Effector memory CD8-positive, alpha-beta T cell (primary cell): ENCODE results near the gene VPS35.
A peak's percentile ranks its signal among the peaks of the same experiment; 100 is the strongest.
"Not testable (repeated sequence)": the region's sequence is repeated elsewhere in the genome, so short reads cannot be mapped to it uniquely, and the experiment has no call there.

Source experiments
- ATAC-seq: fragments of 150-1000 bp; cut with Tn5 transposase; replicated peaks from 2 replicates; pipeline ENCODE4 v1.10.0; 2021; ENCODE audit warnings: mild to moderate bottlenecking, moderate library complexity
- DNase-seq, 3 experiments: peaks; one replicate each; pipeline ENCODE4 v3.0.0; 2021
- H3K27ac Mint-ChIP-seq, 2 donors: one replicate each; pipeline ENCODE4 v1.8.0; 2022; ENCODE audit warnings: mild to moderate bottlenecking in 2 of 2, mixed read lengths in 2 of 2, moderate library complexity in 2 of 2
- H3K27me3 Mint-ChIP-seq, 2 donors: one replicate each; pipeline ENCODE4 v1.8.0; 2022; ENCODE audit warnings: mixed read lengths in 2 of 2
- H3K36me3 Mint-ChIP-seq: one replicate; pipeline ENCODE4 v1.8.0; 2022; ENCODE audit warnings: mild to moderate bottlenecking, moderate library complexity, mixed read lengths; ENCODE audit not compliant: insufficient read depth
- H3K4me1 Mint-ChIP-seq, 2 donors: one replicate each; pipeline ENCODE4 v1.8.0; 2022; ENCODE audit warnings: low read depth in 2 of 2, mixed read lengths in 2 of 2
- H3K4me3 Mint-ChIP-seq, 2 donors: one replicate each; pipeline ENCODE4 v1.8.0; 2022; ENCODE audit warnings: mild to moderate bottlenecking in 2 of 2, mixed read lengths in 2 of 2, moderate library complexity in 2 of 2
- H3K9me3 Mint-ChIP-seq, 2 donors: one replicate each; pipeline ENCODE4 v1.8.0; 2022; ENCODE audit warnings: mixed read lengths in 2 of 2

VPS35 gene

DNA sequence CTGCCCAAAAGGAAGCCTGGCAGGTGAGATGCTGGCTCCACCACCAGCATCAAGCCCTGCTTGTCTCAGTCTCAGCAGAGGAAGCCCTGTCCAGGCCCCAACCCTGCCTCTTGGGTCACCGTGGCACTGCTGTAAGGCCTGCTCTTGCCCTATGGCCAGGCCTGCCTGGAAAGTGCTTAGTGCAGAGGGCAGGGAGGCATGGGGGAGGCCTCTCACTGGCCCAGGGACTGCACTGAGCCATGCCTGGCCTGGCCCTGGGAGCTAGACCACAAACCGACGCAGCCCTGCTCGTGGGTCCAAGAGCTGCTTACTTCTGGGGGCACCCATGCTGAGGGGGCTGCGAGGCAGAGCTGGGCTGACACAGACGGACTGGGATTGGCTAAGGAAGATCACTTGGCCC is 64.1 kb downstream of the VPS35 start:
- H3K27ac Mint-ChIP-seq, H3K4me3 Mint-ChIP-seq, H3K36me3 Mint-ChIP-seq, H3K9me3 Mint-ChIP-seq, ATAC-seq, DNase-seq: not testable (repeated sequence)
- H3K27me3 Mint-ChIP-seq: peaks cover 6 to 14% of the 10 kb centered on the region in 2 donors
- H3K4me1 Mint-ChIP-seq: peaks cover 14 to 18% of the 10 kb centered on the region in 2 donors

DNA sequence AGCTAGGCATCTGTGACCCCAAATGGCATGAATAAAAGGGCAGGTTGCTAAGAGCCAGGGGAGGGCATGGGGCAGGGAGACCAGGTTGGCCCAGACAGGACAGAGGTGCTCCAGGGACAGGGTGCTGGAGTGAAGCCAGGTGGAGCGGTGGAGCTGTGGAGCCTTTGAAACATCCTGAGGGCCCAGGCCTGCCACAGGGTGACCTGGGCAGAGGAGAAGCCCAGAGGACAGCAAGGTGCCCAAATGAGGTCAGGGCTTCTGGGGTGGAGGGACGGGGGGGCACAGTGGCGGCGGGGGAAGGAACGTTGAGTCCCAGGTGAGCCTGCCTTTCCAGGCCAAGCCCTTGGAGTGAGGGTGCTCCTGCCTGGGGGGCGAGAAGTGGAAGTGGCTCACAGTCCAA is 65.3 kb downstream of the VPS35 start:
- H3K4me1 Mint-ChIP-seq: peaks cover 14 to 15% of the 10 kb centered on the region in 2 donors
- H3K4me3 Mint-ChIP-seq, ATAC-seq: not testable (repeated sequence)

DNA sequence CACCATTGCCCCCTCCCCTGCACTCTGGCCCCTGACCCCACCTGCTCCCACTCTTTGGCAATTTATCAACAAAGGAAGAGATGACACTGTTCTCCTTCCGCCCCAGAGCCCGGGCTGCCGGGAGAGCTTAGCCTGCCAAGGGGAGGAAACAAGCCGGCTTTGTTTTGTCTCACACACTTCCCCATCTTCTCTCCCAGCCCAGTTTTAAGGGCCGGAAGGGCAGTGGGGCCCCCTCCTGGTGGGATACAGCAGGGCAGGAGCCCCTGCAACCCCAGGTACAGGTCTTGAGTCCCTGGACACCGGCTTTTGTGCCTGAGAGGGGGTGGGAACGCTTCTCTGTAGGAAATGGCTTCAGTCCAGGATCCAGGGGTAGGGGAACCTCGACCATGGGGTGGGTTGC is 65.7 kb downstream of the VPS35 start:
- H3K27ac Mint-ChIP-seq, ATAC-seq: not testable (repeated sequence)

More for the DNA sequence above, 65.3 kb downstream of the VPS35 start:
- not testable (repeated sequence) for H3K9me3 Mint-ChIP-seq, DNase-seq, H3K27me3 Mint-ChIP-seq, H3K36me3 Mint-ChIP-seq, H3K27ac Mint-ChIP-seq

DNA sequence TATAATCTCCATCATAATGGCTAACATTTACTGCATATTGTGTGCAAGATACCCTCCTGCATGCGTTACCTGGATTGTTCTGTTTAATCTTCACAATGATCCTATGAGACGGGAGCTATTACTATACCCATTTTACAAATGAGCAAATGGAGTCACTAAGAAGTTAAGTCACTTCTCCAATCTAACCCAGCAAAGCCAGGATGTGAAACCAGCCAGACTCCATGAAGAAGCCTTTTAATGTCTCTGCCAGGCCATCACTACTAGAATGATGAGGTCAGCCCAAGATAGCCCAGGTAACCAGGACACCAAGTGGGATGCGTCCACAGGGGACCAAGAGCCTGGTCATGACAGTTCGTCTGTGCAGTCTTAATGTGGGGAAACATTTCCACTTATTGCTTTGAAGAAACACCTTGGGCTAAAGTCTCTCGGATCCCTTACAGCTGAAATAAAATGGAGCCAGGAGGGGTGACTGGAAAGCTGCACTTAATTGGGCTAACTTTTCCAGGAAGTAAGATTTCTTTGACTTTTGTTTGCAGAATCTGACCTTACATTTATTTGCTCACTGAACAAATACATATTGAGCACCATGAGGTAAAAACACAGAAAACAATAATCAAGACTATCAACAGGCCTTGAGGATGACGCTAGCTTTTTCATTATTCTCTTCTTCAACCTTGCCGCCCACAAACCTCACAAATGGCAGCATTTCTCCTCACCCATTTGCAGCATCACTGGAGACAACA is 66.9 kb downstream of the VPS35 start:
- H3K4me1 Mint-ChIP-seq: peaks cover 15% of the 10 kb centered on the region in 2 donors
- H3K9me3 Mint-ChIP-seq: no peaks in the 10 kb centered on the region
- H3K36me3 Mint-ChIP-seq: peaks cover 7% of the 10 kb centered on the region
- H3K4me3 Mint-ChIP-seq: peak overlapping the region; percentile 73 to 88
- H3K27ac Mint-ChIP-seq: peak overlapping the region; percentile 92
- DNase-seq: no peak
- no peaks in the 10 kb centered on the region for H3K27me3 Mint-ChIP-seq
- no peak for ATAC-seq

More for the DNA sequence above, 65.7 kb downstream of the VPS35 start:
- H3K4me3 Mint-ChIP-seq, H3K27me3 Mint-ChIP-seq, DNase-seq, H3K36me3 Mint-ChIP-seq, H3K9me3 Mint-ChIP-seq: not testable (repeated sequence)
- peaks cover 15% of the 10 kb centered on the region in 2 donors for H3K4me1 Mint-ChIP-seq

DNA sequence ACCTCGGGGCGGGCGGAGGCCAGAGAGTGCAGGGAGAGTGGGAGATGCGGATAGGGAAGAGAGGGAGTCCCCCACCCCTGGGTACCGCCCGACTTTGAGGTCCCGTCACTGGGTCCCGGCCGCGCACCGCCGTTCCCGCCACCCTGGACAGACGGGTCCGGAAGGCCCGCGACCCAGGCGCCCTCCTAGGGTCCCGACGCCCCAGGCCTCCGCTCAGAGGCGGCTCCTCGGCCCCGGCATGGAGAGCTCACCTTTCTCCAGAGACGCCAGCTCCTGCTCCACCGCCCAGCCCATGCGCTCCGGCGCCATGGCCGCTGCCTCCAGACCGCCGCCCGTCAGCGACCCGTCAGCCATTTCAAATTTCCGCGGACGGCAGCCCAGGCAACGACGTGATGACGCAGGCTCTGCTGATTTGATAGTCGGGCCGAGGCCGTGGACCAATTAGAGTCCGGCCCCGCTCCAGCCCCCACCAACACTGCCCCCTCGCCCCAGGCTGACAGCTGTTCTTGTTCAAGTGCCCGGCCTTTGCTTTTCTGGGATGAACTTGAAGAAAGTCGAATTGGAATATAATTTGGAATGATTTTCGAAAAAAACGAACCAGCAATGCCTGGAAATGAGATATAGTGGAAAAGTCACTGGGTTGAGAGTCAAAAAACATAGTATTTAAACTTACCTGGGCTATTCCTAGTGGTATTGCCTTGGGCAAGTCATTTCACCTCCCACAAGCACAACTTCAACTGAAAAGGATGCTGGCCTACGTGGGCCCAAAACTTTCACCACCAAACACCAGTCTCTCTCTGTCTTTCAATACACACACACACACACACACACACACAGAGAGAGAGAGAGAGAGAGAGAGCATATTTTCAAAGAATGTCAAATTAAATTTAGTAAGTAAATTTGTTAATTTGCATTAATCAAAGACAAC is 67.7 kb downstream of the VPS35 start, which contains the start of gene SHCBP1:
TSS of gene SHCBP1 (minus strand) at position 374 of the 928 bp plus-strand sequence. CDS start at position 354, 20 bp downstream.
- peaks cover 7% of the 10 kb centered on the region for H3K36me3 Mint-ChIP-seq
- DNase-seq: peak; percentile 40 to 56 (median 44)
- H3K4me3 Mint-ChIP-seq: peak within 1 kb of the TSS; percentile 73 to 88
- no peaks in the 10 kb centered on the region for H3K9me3 Mint-ChIP-seq
- peak; percentile 92 for ATAC-seq
- H3K27me3 Mint-ChIP-seq: no peaks in the 10 kb centered on the region
- H3K4me1 Mint-ChIP-seq: peaks cover 15% of the 10 kb centered on the region in 2 donors
- H3K27ac Mint-ChIP-seq: peak within 1 kb of the TSS; percentile 92

DNA sequence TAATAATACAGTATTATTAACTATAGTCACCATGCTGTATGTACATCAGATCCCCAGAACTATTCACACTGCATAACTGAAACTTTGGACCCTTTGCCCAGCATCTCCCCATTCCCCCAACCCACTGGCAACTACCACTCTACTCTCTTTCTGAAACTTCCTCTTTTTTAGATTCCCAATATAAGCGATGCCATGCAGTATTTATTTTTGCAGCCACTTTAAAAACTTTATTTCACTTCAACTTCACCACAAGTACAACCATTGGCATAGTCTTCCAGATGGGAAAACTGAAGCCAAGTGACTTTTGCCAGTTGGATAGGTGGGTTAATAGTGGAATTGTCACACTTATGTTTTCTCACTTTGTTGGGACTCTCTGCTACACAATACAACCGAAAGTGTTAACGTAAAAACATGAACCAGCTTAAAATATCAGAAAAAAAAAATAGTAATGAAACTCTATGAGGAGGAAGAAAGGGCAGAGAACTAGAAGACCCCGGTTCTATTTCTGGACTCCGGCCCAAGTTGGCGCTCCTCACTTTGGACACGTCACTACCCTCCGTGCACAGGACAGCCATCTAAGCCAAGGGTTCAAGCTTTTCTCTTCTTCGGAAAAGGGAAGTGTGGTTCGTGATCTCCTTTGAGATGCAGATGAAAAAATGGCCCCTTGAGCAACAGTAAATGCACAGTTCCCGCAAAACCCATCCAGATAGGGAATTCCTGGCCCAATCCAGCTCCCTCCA is 68.5 kb downstream of the VPS35 start:
- H3K4me1 Mint-ChIP-seq: peaks cover 15% of the 10 kb centered on the region in 2 donors
- no peak for DNase-seq
- no peaks in the 10 kb centered on the region for H3K9me3 Mint-ChIP-seq
- peak overlapping the region; percentile 73 to 88 for H3K4me3 Mint-ChIP-seq
- peak overlapping the region; percentile 92 for H3K27ac Mint-ChIP-seq
- peaks cover 7% of the 10 kb centered on the region for H3K36me3 Mint-ChIP-seq
- no peaks in the 10 kb centered on the region for H3K27me3 Mint-ChIP-seq
- no peak for ATAC-seq

DNA sequence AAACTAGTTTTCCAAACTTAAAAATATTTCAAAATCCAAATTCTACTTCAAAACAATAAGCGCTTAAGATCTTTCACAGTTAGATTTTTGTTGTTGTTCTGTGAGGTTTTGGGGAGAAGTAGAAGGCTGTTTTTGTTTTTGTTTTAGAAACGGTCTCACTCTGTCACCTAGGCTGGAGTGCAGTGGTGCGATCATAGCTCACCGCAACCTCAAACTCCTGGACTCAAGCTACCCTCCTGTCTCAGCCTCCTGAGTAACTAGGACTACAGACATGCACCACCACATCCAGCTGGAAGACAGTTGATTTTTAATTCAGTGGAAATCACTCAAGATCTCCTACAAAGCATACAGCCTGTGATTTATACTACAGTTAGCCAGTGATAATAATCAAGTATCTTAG is 70.5 kb downstream of the VPS35 start:
- peak overlapping the region in 1 of 2 donors; percentile 13 for H3K27ac Mint-ChIP-seq
- DNase-seq: no peak

DNA sequence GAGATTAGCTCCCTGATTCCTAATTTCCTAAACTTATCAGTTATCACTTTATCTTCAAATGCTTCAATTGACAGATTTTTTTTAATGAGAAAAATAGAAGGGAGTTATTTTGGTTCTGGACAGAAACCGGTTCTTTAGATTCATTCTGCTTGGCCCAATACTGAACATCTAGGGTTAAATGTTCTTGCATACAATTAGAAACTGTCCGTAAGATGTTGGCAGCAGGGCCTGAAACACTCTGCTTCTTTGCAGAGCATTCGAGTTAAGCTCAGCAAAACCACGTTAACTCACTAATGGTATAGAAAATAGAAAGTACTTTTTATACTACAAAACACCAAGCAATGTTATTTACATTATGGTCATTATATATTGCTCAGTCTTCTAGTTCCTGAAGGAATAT is 75.0 kb downstream of the VPS35 start:
- Mint-ChIP-seq H3K27ac (no peak overlapping the region), H3K9me3 (no peaks in the 10 kb centered on the region), H3K27me3 (no peaks in the 10 kb centered on the region), H3K36me3 (no peaks in the 10 kb centered on the region), H3K4me1 (peaks cover 0 to 1% of the 10 kb centered on the region in 2 donors), H3K4me3 (no peak overlapping the region)
- no peak for ATAC-seq
- no peak for DNase-seq

More for the DNA sequence above, 70.5 kb downstream of the VPS35 start:
- H3K27me3 Mint-ChIP-seq: no peaks in the 10 kb centered on the region
- no peak for ATAC-seq
- peaks cover 7% of the 10 kb centered on the region for H3K36me3 Mint-ChIP-seq
- H3K4me3 Mint-ChIP-seq: no peak overlapping the region
- no peaks in the 10 kb centered on the region for H3K9me3 Mint-ChIP-seq
- peaks cover 15% of the 10 kb centered on the region in 2 donors for H3K4me1 Mint-ChIP-seq

DNA sequence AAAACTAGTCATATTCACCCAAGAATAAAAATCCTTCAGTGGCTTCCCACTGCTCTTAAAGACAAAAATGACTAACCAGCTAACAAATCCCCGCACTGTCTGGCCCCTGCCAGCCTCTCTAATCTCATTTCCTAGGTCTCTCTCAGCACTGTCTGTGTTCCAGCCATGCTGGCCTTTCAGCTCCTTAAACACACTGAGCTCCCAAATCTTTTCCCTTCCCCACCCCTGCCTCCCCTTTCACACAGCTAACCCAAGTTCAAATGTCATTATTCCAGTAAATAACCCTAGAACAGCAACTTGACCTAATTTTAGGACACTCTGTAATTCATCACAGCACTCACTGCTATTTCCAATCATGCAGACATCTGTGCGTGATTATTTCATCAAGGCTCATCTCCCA is 75.6 kb downstream of the VPS35 start:
- no peaks in the 10 kb centered on the region for H3K27me3 Mint-ChIP-seq
- no peak overlapping the region for H3K4me3 Mint-ChIP-seq
- ATAC-seq (no peak), DNase-seq (no peak)
- H3K9me3 Mint-ChIP-seq: no peaks in the 10 kb centered on the region
- H3K36me3 Mint-ChIP-seq: no peaks in the 10 kb centered on the region
- H3K4me1 Mint-ChIP-seq: no peaks in the 10 kb centered on the region
- no peak overlapping the region for H3K27ac Mint-ChIP-seq

DNA sequence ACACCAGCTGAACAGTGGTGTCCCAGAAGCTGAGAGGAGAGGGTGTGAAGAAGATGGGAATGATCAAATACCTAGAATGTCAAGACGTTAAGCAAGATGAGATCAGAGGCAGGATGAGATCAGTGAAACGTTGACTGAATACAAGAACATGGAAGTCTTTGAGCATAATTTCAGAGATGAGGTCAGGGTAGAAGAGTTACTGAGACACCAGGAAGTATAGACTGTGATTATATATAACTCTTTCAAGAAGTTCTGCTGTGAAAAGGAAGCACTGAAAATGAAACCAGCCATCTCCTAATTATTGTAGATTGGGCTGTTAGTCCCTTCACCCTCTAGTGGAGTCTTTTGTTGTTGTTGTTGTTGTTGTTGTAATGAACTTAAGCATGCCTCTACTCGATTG is 76.9 kb downstream of the VPS35 start:
- Mint-ChIP-seq H3K27ac (no peak overlapping the region), H3K9me3 (no peaks in the 10 kb centered on the region), H3K4me3 (no peak overlapping the region), H3K36me3 (no peaks in the 10 kb centered on the region), H3K27me3 (no peaks in the 10 kb centered on the region), H3K4me1 (no peaks in the 10 kb centered on the region)
- peak; percentile 49 for ATAC-seq
- no peak for DNase-seq

DNA sequence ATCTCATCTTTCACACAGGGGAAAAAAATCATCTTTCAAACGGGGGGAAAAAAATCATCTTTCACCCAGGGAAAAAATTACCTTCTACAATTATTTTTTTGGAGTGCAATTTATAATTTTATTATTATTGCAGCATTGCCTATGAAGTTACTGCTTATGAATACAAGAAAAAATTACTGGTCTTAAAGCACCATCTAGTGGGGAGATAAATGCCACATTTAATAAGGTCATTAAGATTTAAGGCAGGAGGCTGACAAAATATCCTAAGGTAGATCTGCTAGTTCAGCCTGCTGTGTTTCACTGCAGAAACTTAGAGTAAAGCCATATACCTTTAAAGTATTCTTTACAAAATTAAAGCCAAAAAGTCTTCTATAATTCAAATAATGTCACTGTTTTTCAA is 81.4 kb downstream of the VPS35 start:
- peaks cover 2% of the 10 kb centered on the region for H3K36me3 Mint-ChIP-seq
- no peak for DNase-seq
- ATAC-seq: peak; percentile 39
- no peaks in the 10 kb centered on the region for H3K27me3 Mint-ChIP-seq
- H3K27ac Mint-ChIP-seq: no peak overlapping the region
- H3K9me3 Mint-ChIP-seq: no peaks in the 10 kb centered on the region
- no peak overlapping the region for H3K4me3 Mint-ChIP-seq
- no peaks in the 10 kb centered on the region for H3K4me1 Mint-ChIP-seq

DNA sequence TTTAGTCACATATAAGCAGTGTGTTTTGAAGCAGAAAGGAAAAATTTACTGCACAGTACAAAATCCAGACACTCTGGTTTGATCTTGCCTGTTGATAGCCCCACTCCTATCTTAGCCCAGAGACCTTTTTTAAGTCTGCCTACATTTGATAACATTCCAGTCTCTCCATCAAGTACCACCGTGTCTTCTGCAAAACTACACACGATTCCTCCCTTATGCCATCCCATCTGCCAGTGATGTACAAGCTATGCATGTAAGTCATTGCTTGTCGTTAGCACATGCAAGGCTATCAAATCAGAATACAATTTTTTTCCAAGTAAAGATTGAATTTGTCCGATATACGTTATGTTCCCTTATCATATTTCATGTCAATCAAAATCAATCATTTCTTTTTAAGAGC is 82.7 kb downstream of the VPS35 start:
- ATAC-seq: no peak
- Mint-ChIP-seq H3K4me1 (peaks cover 0 to 4% of the 10 kb centered on the region in 2 donors), H3K36me3 (peaks cover 2% of the 10 kb centered on the region), H3K27ac (peak overlapping the region in 1 of 2 donors; percentile 4), H3K9me3 (no peaks in the 10 kb centered on the region), H3K27me3 (no peaks in the 10 kb centered on the region), H3K4me3 (no peak overlapping the region)
- no peak for DNase-seq
